Neural cell (in vitro differentiated cells): ENCODE results near the gene SYT1. TPM values are rescaled to one million over a fixed set of nuclear protein-coding genes. Genes with fewer than 3 reads are reported as not detected.

Experiments
- H2AFZ ChIP-seq: fragments of 200-600, 300-800 bp; sonication (generic), shearing (Covaris generic); 2 replicates; pipeline ENCODE4 v1.6.0; 2014; ENCODE audit warnings: low read depth, mild to moderate bottlenecking, antibody characterized with exemption, low read length, moderate library complexity
- H3F3A ChIP-seq: fragments of 200-600 bp; shearing (Covaris generic); 2 replicates; pipeline ENCODE4 v1.6.1; 2016; ENCODE audit warnings: mild to moderate bottlenecking, moderate library complexity, mixed read lengths, antibody characterized with exemption, low read length; ENCODE audit not compliant: insufficient read depth, poor library complexity, severe bottlenecking
- H3K27ac ChIP-seq: fragments of 200-600, 300-800 bp; sonication (generic), shearing (Covaris generic); 2 replicates; pipeline ENCODE4 v1.5.1; 2014; ENCODE audit warnings: mild to moderate bottlenecking, low read length, moderate library complexity
- H3K27me3 ChIP-seq: fragments of 300-800, 200-600 bp; sonication (generic), shearing (Covaris generic); 2 replicates; pipeline ENCODE4 v1.6.0; 2014; ENCODE audit warnings: mild to moderate bottlenecking, low read depth, low read length, moderate library complexity; ENCODE audit not compliant: insufficient read depth
- H3K36me3 ChIP-seq: fragments of 300-800, 200-600 bp; sonication (generic), shearing (Covaris generic); 2 replicates; pipeline ENCODE4 v1.5.1; 2014; ENCODE audit warnings: mild to moderate bottlenecking, antibody characterized with exemption, low read length, moderate library complexity; ENCODE audit not compliant: insufficient read depth
- H3K4me2 ChIP-seq: fragments of 300-800, 200-600 bp; sonication (generic), shearing (Covaris generic); 2 replicates; pipeline ENCODE4 v1.6.0; 2014; ENCODE audit warnings: mild to moderate bottlenecking, low read length
- H3K4me3 ChIP-seq: fragments of 300-800, 200-600 bp; sonication (generic), shearing (Covaris generic); 2 replicates; pipeline ENCODE4 v1.5.1; 2014; ENCODE audit warnings: mild to moderate bottlenecking, low read length, moderate library complexity
- H3K79me2 ChIP-seq: fragments of 200-600 bp; shearing (Covaris generic); replicated peaks from 2 replicates; pipeline ENCODE4 v1.6.0; 2014; ENCODE audit warnings: mild to moderate bottlenecking, low read length, moderate library complexity; ENCODE audit not compliant: insufficient read depth
- H3K9ac ChIP-seq: fragments of 300-800, 200-600 bp; sonication (generic), shearing (Covaris generic); 2 replicates; pipeline ENCODE4 v1.6.1; 2016; ENCODE audit warnings: mild to moderate bottlenecking, low read length, mixed read lengths
- H3K9me2 ChIP-seq: fragments of 200-600 bp; shearing (Covaris generic); 2 replicates; pipeline ENCODE4 v1.6.1; 2016; ENCODE audit warnings: mild to moderate bottlenecking, low read length, mixed read lengths; ENCODE audit not compliant: insufficient read depth
- H3K9me3 ChIP-seq: fragments of 200-600, 300-800 bp; sonication (generic), shearing (Covaris generic); 2 replicates; pipeline ENCODE4 v1.6.1; 2016; ENCODE audit warnings: mild to moderate bottlenecking, mixed run types, low read length, moderate library complexity, mixed read lengths
- H4K20me1 ChIP-seq: fragments of 200-600 bp; shearing (Covaris generic); 2 replicates; pipeline ENCODE4 v1.6.1; 2016; ENCODE audit warnings: mild to moderate bottlenecking, mixed run types; ENCODE audit not compliant: insufficient read depth
- EP300 ChIP-seq: fragments of 450-650 bp; conservative IDR thresholded peaks from 2 replicates; pipeline ENCODE4 v1.6.1; 2014; ENCODE audit warnings: antibody characterized with exemption, mild to moderate bottlenecking, moderate library complexity; ENCODE audit not compliant: poor library complexity, severe bottlenecking
- EZH2 ChIP-seq: fragments of 200-600, 300-800 bp; shearing (Covaris generic), sonication (generic); IDR thresholded peaks from 2 replicates; pipeline ENCODE4 v1.6.1; 2014; ENCODE audit warnings: antibody characterized with exemption, low read length, borderline replicate concordance, mild to moderate bottlenecking; ENCODE audit not compliant: insufficient read depth, poor library complexity, severe bottlenecking
- MXI1 ChIP-seq: fragments of 450-650 bp; conservative IDR thresholded peaks from 2 replicates; pipeline ENCODE4 v1.6.1; 2014; ENCODE audit warnings: antibody characterized with exemption, mild to moderate bottlenecking; ENCODE audit not compliant: poor library complexity, severe bottlenecking
- POLR2AphosphoS5 ChIP-seq: IDR thresholded peaks from 2 replicates; pipeline ENCODE4 v1.6.1; 2012
- RAD21 ChIP-seq: fragments of 450-650 bp; conservative IDR thresholded peaks from 2 replicates; pipeline ENCODE4 v1.6.1; 2014; ENCODE audit warnings: antibody characterized with exemption, mild to moderate bottlenecking, moderate library complexity
- SMC3 ChIP-seq: fragments of 450-650 bp; conservative IDR thresholded peaks from 2 replicates; pipeline ENCODE4 v1.6.1; 2014; ENCODE audit warnings: antibody characterized with exemption, mild to moderate bottlenecking, moderate library complexity; ENCODE audit not compliant: poor library complexity
- TAF1 ChIP-seq: IDR thresholded peaks from 2 replicates; pipeline ENCODE4 v1.6.1; 2012; ENCODE audit warnings: low read depth
- polyA plus RNA-seq: library from polyadenylated mRNA; depleted of rRNA; stranded (reverse); fragments of >200 nt; gene quantifications from 2 replicates; pipeline ENCODE4 v1.2.3, GENCODE V29; 2014
- TF ChIP-seq, protein P1 (sequence below): fragments of 450-650 bp; IDR thresholded peaks from 2 replicates; pipeline ENCODE4 v1.5.1; 2014; ENCODE audit warnings: antibody characterized with exemption, mild to moderate bottlenecking, moderate library complexity; ENCODE audit not compliant: poor library complexity, severe bottlenecking
- TF ChIP-seq, protein P2 (sequence below): IDR thresholded peaks from 2 replicates; pipeline ENCODE4 v1.6.1; 2012; ENCODE audit warnings: borderline replicate concordance

The SYT1 gene
- polyA plus RNA-seq, 1 donor from 2014 or later: 103 TPM

DNA sequence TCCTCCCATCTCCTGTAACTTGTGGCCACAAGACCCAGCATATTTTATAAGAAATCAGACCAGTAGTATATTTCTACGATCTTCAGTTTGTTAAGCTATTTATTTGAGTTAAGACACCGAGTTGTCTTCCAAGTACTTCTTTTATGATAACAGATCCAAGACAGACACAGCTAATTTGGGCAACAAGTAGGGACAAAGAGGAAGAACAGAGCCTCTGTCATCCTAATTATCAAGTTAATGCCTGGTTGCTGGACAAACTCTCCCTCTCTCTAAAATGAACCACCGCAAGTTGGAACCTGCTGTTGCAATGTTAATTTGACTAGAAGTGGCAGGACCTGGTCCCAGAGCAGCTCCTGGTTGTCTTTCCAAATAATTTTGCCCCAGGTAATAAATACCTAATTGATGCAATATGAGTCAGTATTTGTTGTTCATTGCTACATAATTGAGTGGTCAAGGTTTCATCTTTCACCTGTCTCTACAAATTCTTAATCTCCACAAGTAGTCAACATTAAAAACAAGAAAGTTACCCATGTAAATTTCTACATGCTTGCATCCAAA lies 502.5 kb downstream of the SYT1 start:
- Histone ChIP-seq H3F3A (no peaks in the 10 kb centered on the region), H3K4me2 (no peak overlapping the region), H3K27me3 (no peaks in the 10 kb centered on the region), H2AFZ (no peak overlapping the region), H3K9me3 (no peaks in the 10 kb centered on the region), H4K20me1 (no peaks in the 10 kb centered on the region), H3K9me2 (no peaks in the 10 kb centered on the region), H3K36me3 (no peaks in the 10 kb centered on the region), H3K9ac (no peak overlapping the region), H3K4me3 (no peak overlapping the region), H3K79me2 (no peaks in the 10 kb centered on the region), H3K27ac (no peak overlapping the region)
- no peak for TF ChIP-seq EP300
- TF ChIP-seq EZH2: no peak
- TF ChIP-seq SMC3: no peak
- TF ChIP-seq, protein P1, sequence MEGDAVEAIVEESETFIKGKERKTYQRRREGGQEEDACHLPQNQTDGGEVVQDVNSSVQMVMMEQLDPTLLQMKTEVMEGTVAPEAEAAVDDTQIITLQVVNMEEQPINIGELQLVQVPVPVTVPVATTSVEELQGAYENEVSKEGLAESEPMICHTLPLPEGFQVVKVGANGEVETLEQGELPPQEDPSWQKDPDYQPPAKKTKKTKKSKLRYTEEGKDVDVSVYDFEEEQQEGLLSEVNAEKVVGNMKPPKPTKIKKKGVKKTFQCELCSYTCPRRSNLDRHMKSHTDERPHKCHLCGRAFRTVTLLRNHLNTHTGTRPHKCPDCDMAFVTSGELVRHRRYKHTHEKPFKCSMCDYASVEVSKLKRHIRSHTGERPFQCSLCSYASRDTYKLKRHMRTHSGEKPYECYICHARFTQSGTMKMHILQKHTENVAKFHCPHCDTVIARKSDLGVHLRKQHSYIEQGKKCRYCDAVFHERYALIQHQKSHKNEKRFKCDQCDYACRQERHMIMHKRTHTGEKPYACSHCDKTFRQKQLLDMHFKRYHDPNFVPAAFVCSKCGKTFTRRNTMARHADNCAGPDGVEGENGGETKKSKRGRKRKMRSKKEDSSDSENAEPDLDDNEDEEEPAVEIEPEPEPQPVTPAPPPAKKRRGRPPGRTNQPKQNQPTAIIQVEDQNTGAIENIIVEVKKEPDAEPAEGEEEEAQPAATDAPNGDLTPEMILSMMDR: no peak
- no peak for TF ChIP-seq MXI1
- no peak for TF ChIP-seq POLR2AphosphoS5
- TF ChIP-seq, protein P2, sequence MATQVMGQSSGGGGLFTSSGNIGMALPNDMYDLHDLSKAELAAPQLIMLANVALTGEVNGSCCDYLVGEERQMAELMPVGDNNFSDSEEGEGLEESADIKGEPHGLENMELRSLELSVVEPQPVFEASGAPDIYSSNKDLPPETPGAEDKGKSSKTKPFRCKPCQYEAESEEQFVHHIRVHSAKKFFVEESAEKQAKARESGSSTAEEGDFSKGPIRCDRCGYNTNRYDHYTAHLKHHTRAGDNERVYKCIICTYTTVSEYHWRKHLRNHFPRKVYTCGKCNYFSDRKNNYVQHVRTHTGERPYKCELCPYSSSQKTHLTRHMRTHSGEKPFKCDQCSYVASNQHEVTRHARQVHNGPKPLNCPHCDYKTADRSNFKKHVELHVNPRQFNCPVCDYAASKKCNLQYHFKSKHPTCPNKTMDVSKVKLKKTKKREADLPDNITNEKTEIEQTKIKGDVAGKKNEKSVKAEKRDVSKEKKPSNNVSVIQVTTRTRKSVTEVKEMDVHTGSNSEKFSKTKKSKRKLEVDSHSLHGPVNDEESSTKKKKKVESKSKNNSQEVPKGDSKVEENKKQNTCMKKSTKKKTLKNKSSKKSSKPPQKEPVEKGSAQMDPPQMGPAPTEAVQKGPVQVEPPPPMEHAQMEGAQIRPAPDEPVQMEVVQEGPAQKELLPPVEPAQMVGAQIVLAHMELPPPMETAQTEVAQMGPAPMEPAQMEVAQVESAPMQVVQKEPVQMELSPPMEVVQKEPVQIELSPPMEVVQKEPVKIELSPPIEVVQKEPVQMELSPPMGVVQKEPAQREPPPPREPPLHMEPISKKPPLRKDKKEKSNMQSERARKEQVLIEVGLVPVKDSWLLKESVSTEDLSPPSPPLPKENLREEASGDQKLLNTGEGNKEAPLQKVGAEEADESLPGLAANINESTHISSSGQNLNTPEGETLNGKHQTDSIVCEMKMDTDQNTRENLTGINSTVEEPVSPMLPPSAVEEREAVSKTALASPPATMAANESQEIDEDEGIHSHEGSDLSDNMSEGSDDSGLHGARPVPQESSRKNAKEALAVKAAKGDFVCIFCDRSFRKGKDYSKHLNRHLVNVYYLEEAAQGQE: no peak
- no peak for TF ChIP-seq TAF1
- no peak for TF ChIP-seq RAD21

DNA sequence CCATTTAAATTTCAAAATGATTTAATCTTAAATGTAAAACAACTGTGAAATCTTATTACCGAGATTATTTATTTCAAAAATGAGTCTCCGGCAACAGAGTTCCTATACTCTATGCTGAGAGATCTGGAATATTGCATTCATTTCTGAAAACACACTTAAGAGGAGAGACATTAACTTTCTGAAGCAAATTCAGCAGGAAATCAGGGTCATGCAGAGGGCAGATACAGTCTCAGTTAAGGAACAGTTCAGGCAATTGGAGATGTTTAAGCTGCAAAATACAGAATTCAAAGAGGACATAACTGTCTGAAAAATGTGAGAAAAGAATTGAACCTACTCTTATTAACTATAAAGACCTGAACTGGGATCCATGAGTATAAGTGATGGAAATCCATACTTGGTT lies 505.4 kb downstream of the SYT1 start:
- H4K20me1 ChIP-seq: no peaks in the 10 kb centered on the region
- H3K4me2 ChIP-seq: no peak overlapping the region
- TF ChIP-seq EP300: no peak
- TF ChIP-seq, protein P1: no peak
- TF ChIP-seq, protein P2: no peak
- TF ChIP-seq POLR2AphosphoS5: no peak
- TF ChIP-seq RAD21: no peak
- TF ChIP-seq TAF1: no peak
- no peak for TF ChIP-seq SMC3
- no peak for TF ChIP-seq EZH2
- no peak for TF ChIP-seq MXI1
- no peak overlapping the region for H3K4me3 ChIP-seq
- H3K9me3 ChIP-seq: no peaks in the 10 kb centered on the region
- no peaks in the 10 kb centered on the region for H3K36me3 ChIP-seq
- H3K27me3 ChIP-seq: no peaks in the 10 kb centered on the region
- no peaks in the 10 kb centered on the region for H3K9me2 ChIP-seq
- no peak overlapping the region for H2AFZ ChIP-seq
- H3K9ac ChIP-seq: no peak overlapping the region
- no peak overlapping the region for H3K27ac ChIP-seq
- H3F3A ChIP-seq: no peaks in the 10 kb centered on the region
- no peaks in the 10 kb centered on the region for H3K79me2 ChIP-seq
